HG03469 (cell line): ENCODE measurements around the gene BRCA2.

Source experiments
- ATAC-seq: cut with Tn5 transposase; IDR thresholded peaks from one replicate; pipeline ENCODE4 v1.9.1; 2021; ENCODE audit warnings: mild to moderate bottlenecking, moderate library complexity, moderate number of reproducible peaks; ENCODE audit not compliant: unreplicated experiment

BRCA2 gene

GRCh38 chr13:32426990-32427851 is 111.9 kb downstream of the BRCA2 start:
- peak; percentile 1 for ATAC-seq

GRCh38 chr13:32427852-32428580 is 112.7 kb downstream of the BRCA2 start, which contains the start of gene N4BP2L1:
Gene N4BP2L1 (minus strand): TSS chr13:32428130. CDS start chr13:32428082, 48 bp downstream.
- ATAC-seq: peak; percentile 43

GRCh38 chr13:32428581-32429432 is 113.5 kb downstream of the BRCA2 start:
- ATAC-seq: no peak

GRCh38 chr13:32429433-32429909 is 114.2 kb downstream of the BRCA2 start:
- ATAC-seq: no peak

GRCh38 chr13:32430018-32430747 is 114.9 kb downstream of the BRCA2 start:
- ATAC-seq: no peak

GRCh38 chr13:32431361-32431760 is 116.1 kb downstream of the BRCA2 start:
- ATAC-seq: no peak

- ATAC-seq: no peak
These were observed 117.5 kb downstream of the BRCA2 start for GRCh38 chr13:32432856-32433255.

- ATAC-seq: no peak
These were observed 123.6 kb downstream of the BRCA2 start for GRCh38 chr13:32438871-32439270.

- no peak for ATAC-seq
These were observed 127.8 kb downstream of the BRCA2 start for GRCh38 chr13:32443111-32443510.

- ATAC-seq: no peak
These were observed 130.2 kb downstream of the BRCA2 start for GRCh38 chr13:32445461-32445860.

GRCh38 chr13:32446220-32446619 is 130.9 kb downstream of the BRCA2 start:
- ATAC-seq: no peak

- no peak for ATAC-seq
These were observed 131.6 kb downstream of the BRCA2 start for GRCh38 chr13:32446773-32447465.

GRCh38 chr13:32447894-32448623 is 132.8 kb downstream of the BRCA2 start:
- no peak for ATAC-seq

- no peak for ATAC-seq
These were observed 133.7 kb downstream of the BRCA2 start for GRCh38 chr13:32448972-32449371.
